ENCODE measurements around the gene MSH2.

- TF ChIP-seq, protein P1, sequence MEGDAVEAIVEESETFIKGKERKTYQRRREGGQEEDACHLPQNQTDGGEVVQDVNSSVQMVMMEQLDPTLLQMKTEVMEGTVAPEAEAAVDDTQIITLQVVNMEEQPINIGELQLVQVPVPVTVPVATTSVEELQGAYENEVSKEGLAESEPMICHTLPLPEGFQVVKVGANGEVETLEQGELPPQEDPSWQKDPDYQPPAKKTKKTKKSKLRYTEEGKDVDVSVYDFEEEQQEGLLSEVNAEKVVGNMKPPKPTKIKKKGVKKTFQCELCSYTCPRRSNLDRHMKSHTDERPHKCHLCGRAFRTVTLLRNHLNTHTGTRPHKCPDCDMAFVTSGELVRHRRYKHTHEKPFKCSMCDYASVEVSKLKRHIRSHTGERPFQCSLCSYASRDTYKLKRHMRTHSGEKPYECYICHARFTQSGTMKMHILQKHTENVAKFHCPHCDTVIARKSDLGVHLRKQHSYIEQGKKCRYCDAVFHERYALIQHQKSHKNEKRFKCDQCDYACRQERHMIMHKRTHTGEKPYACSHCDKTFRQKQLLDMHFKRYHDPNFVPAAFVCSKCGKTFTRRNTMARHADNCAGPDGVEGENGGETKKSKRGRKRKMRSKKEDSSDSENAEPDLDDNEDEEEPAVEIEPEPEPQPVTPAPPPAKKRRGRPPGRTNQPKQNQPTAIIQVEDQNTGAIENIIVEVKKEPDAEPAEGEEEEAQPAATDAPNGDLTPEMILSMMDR (IDR thresholded peaks at IDR 0.05; ENCODE audit: borderline replicate concordance, extremely low read depth, low read length, poor library complexity, severe bottlenecking) = no peak
- no peak for TF ChIP-seq EZH2 (IDR thresholded peaks at IDR 0.05; ENCODE audit: borderline replicate concordance, low read depth, low read length, severe bottlenecking)
These were observed 49.8 kb downstream of the MSH2 start for GRCh38 chr2:47452761-47453160.

Data from DND-41 (cell line).